Cardiac muscle cell (in vitro differentiated cells and primary cell): ENCODE results near the gene MPV17. TPM values are rescaled to one million over a fixed set of nuclear protein-coding genes. Genes with fewer than 3 reads are reported as not detected.

ENCODE experiments used
- DNase-seq, 2 donors: peaks; one replicate each; pipeline versions ENCODE4 v3.0.0 to v3.0.0-alpha.2; 2010 to 2017; ENCODE audit warnings: low read depth in 1 of 2, low spot score in 1 of 2
- H3K27ac ChIP-seq: fragments of 200-600 bp; sonication (generic); 2 replicates; pipeline ENCODE4 v1.5.1; 2016
- H3K27me3 ChIP-seq: fragments of 200-600 bp; sonication (generic); 2 replicates; pipeline ENCODE4 v1.6.0; 2016; ENCODE audit warnings: control low read depth
- H3K36me3 ChIP-seq: fragments of 200-600 bp; sonication (generic); 2 replicates; pipeline ENCODE4 v1.5.1; 2016; ENCODE audit warnings: control low read depth
- H3K4me1 ChIP-seq: fragments of 200-600 bp; sonication (generic); 2 replicates; pipeline ENCODE4 v1.8.1; 2017; ENCODE audit warnings: low read depth, mild to moderate bottlenecking, mixed run types
- H3K4me3 ChIP-seq: fragments of 200-600 bp; sonication (generic); 2 replicates; pipeline ENCODE4 v1.5.1; 2016; ENCODE audit warnings: mild to moderate bottlenecking
- H3K9me3 ChIP-seq: fragments of 200-600 bp; sonication (generic); 2 replicates; pipeline ENCODE4 v1.5.1; 2017; ENCODE audit warnings: low read depth, mild to moderate bottlenecking, control low read depth
- polyA plus RNA-seq: library from polyadenylated mRNA; unstranded; fragments of >200 nt; fragmentation: Nextera tagmentation; extraction: Ambion mirVana; gene quantifications from 2 replicates; pipeline ENCODE4 v1.2.1, GENCODE V29; 2016
- total RNA-seq: library from RNA; depleted of rRNA; stranded (reverse); fragments of >200 nt; gene quantifications from 2 replicates; pipeline ENCODE4 v1.2.3, GENCODE V29; 2016
- TF ChIP-seq, protein P1 (sequence below): IDR thresholded peaks from 2 replicates; pipeline ENCODE4 v1.5.1; 2012; ENCODE audit warnings: low read depth, mild to moderate bottlenecking, low read length

Gene MPV17
- total and polyA plus RNA-seq, 2 experiments from 2014 or later: 70.8 to 88.7 TPM

DNA sequence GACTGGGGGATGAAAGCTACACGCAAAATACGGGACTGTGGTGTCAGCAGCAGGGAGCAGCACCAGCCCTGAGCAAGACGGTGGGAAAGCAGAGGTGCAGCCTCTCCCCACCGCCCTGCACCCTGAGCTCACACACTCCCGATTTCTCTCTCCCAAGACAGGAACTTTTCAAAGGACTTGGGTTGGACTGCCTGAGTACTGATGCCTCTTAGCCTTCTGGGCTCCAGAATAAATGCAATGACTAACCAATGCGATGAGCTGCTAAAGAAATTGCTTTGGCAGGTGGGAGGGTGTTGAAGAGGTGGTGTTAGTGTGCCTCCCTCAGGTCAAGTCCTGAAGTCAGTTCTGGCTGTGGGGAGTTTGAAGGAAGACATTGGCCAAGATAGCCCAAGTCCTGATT is 31.0 kb downstream of the MPV17 start:
- TF ChIP-seq, protein P1, sequence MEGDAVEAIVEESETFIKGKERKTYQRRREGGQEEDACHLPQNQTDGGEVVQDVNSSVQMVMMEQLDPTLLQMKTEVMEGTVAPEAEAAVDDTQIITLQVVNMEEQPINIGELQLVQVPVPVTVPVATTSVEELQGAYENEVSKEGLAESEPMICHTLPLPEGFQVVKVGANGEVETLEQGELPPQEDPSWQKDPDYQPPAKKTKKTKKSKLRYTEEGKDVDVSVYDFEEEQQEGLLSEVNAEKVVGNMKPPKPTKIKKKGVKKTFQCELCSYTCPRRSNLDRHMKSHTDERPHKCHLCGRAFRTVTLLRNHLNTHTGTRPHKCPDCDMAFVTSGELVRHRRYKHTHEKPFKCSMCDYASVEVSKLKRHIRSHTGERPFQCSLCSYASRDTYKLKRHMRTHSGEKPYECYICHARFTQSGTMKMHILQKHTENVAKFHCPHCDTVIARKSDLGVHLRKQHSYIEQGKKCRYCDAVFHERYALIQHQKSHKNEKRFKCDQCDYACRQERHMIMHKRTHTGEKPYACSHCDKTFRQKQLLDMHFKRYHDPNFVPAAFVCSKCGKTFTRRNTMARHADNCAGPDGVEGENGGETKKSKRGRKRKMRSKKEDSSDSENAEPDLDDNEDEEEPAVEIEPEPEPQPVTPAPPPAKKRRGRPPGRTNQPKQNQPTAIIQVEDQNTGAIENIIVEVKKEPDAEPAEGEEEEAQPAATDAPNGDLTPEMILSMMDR: no peak
- peak in 1 of 2 donors; percentile 51 for DNase-seq
- Histone ChIP-seq H3K27me3 (no peaks in the 10 kb centered on the region), H3K27ac (peak overlapping the region; percentile 59), H3K4me1 (peaks cover 22% of the 10 kb centered on the region), H3K36me3 (no peaks in the 10 kb centered on the region), H3K4me3 (no peak overlapping the region), H3K9me3 (no peaks in the 10 kb centered on the region)

DNA sequence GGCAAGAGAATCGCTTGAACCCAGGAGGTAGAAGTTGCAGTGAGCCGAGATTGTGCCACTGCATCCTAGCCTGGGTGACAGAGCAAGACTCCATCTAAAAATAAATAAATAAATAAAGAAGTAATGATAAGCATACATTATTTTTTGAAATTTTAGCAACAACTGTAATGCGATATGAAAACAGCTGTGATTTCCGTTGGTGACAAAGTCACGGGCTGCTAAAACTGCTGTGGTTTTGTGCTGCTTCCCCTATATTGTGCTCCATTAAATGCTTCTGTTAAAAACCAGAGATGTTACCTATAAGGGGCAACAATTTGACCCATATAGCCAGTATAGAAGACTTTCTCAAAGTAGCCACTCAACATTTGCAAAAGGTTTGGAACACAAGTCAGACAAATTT is 32.3 kb downstream of the MPV17 start:
- Histone ChIP-seq H3K9me3 (no peaks in the 10 kb centered on the region), H3K4me1 (peaks cover 32% of the 10 kb centered on the region), H3K27me3 (no peaks in the 10 kb centered on the region), H3K27ac (peak overlapping the region; percentile 59), H3K4me3 (no peak overlapping the region), H3K36me3 (no peaks in the 10 kb centered on the region)
- DNase-seq: no peak
- TF ChIP-seq, protein P1: no peak

GRCh38 chr2:27288610-27289009 is 34.3 kb downstream of the MPV17 start:
- TF ChIP-seq, protein P1: no peak
- Histone ChIP-seq H3K36me3 (no peaks in the 10 kb centered on the region), H3K27ac (no peak overlapping the region), H3K4me3 (no peak overlapping the region), H3K9me3 (no peaks in the 10 kb centered on the region), H3K4me1 (peaks cover 34% of the 10 kb centered on the region), H3K27me3 (no peaks in the 10 kb centered on the region)
- no peak for DNase-seq

DNA sequence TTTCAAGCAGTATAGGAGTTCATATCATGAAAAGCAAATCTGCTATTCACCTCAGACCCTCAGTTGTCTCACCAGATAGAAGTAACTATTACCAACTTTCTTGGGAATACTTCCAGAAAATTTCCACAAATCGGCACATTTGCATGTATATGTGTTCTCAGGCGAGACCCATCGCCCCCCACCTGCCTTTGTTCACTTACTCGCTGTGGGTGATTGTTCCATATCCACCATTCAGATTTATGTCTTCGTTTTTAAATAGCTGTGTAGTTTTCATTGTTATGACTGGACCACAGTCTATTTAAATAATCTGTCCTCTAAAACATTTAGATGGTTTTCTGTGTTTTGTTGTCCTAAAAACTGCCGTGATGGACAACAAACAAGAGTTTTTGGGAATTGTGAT is 37.4 kb downstream of the MPV17 start:
- TF ChIP-seq, protein P1: no peak
- no peaks in the 10 kb centered on the region for H3K36me3 ChIP-seq
- H3K9me3 ChIP-seq: no peaks in the 10 kb centered on the region
- no peak overlapping the region for H3K27ac ChIP-seq
- DNase-seq: no peak
- no peak overlapping the region for H3K4me3 ChIP-seq
- H3K4me1 ChIP-seq: peaks cover 43% of the 10 kb centered on the region
- no peaks in the 10 kb centered on the region for H3K27me3 ChIP-seq

GRCh38 chr2:27284996-27285395 is 37.9 kb downstream of the MPV17 start:
- TF ChIP-seq, protein P1: no peak
- no peaks in the 10 kb centered on the region for H3K9me3 ChIP-seq
- peaks cover 48% of the 10 kb centered on the region for H3K4me1 ChIP-seq
- no peak overlapping the region for H3K4me3 ChIP-seq
- no peak overlapping the region for H3K27ac ChIP-seq
- no peak for DNase-seq
- no peaks in the 10 kb centered on the region for H3K27me3 ChIP-seq
- no peaks in the 10 kb centered on the region for H3K36me3 ChIP-seq

GRCh38 chr2:27282892-27283291 is 40.0 kb downstream of the MPV17 start:
- TF ChIP-seq, protein P1: no peak
- Histone ChIP-seq H3K27me3 (no peaks in the 10 kb centered on the region), H3K4me1 (peaks cover 49% of the 10 kb centered on the region), H3K4me3 (peak overlapping the region; percentile 17), H3K27ac (peak overlapping the region; percentile 97), H3K36me3 (no peaks in the 10 kb centered on the region), H3K9me3 (no peaks in the 10 kb centered on the region)
- DNase-seq: peak in 1 of 2 donors; percentile 50
